ENCODE data around the gene OSR1. TPM values are rescaled to one million over a fixed set of nuclear protein-coding genes. Genes with fewer than 3 reads are reported as not detected.
"Not testable (repeated sequence)": the region's sequence is repeated elsewhere in the genome, so short reads cannot be mapped to it uniquely, and the experiment has no call there.

Gene OSR1
- under 0.01 TPM for total RNA-seq

DNA sequence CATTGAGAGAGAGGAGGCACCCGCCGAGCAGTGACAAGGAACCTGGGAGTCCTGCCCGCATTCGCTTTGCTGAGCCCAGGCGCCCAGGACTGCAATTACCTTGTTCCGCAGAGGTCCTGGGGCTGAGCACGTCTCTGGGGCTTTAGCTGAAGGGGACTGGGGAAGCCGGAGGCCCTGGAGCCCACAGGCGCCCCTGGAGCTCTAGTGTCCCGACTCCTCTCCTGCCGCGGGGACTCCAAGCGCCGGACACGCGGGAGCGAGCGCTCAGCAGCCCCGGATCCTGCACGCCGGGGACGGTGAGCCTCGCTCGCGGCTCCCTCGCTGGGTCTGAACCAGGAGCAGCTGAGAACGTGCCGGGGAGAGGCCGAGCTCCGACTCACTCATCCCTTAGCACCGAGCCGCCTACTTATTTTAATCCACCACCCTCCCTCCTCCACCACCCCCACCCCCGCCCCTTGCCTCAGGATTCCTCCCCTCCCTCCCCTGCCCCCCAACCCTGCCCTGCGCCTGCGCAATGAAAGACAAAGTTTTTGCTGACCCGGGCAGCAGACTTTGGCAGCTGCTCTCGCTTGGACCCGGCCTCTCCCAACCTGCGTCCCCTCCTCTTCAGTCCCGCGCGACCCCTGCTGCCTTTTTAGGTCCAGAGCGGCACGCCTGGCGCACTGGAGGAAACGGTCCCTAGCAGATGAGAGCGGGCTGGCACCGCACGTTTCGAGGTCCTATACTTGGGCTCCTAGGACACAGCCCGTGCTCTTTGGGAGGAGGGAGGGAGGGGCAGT lies at the start of gene OSR1:
TSS of gene OSR1 (minus strand) at position 382 of the 779 bp plus-strand sequence. CDS start 4,818 bp downstream, outside the sequence.
- DNase-seq (ENCODE audit: low read depth in 2 of 3, low spot score in 2 of 3), result no peak

DNA sequence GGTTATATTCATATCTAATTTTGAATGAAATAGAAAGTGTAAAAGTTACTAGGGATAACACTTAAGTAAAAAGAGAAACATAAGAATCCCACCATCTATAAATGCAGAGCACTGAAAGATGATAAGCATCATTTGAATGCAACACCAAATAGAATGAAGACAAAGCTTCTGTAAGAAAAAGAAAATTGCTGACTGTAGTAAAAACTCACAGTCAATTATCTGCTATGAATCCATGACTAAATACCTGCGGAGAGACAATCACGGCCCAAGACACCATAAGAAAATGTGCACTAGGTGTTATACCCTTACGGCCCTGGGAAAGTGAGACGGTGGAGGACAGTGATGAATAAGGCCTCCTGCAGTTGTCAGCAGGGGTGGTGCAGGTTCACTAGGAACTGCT lies 45.4 kb upstream of the OSR1 start:
- DNase-seq (ENCODE audit: low read depth in 2 of 3, low spot score in 2 of 3), result no peak

DNA sequence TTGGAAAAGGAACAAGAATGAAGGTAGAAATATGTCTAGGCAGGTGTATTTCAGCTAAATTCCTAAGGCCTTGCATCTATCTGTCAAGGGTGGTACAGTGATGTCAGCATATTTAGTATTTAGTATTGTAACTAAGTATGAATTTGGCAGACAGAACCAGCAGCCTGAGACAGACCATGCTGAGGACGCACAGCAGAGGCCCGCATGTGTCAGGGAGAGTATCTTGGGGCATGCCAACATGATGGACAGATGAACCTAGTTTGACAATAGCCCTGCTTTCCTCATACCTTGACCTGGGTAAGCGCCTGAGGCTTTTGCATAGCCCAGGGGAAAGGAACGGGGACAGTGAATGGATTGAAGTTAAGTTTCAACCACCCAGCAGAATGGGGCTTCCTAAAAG lies 33.8 kb upstream of the OSR1 start:
- no peak for DNase-seq (ENCODE audit: low read depth in 2 of 3, low spot score in 2 of 3)

DNA sequence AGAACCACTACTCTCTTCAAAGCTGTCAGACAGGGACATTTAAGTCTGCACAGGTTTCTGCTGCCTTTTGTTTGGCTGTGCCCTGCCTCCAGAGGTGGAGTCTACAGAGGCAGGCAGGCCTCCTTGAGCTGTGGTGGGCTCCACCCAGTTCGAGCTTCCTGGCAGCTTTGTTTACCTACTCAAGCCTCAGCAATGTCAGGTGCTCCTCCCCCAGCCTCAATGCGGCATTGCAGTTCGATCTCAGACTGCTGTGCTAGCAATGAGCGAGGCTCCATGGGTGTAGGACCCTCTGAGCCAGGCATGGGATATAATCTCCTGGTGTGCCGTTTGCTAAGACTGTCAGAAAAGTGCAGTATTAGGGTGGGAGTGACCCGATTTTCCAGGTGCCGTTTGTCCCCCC lies 31.0 kb upstream of the OSR1 start:
- DNase-seq (ENCODE audit: low read depth in 2 of 3, low spot score in 2 of 3), result not testable (repeated sequence)

DNA sequence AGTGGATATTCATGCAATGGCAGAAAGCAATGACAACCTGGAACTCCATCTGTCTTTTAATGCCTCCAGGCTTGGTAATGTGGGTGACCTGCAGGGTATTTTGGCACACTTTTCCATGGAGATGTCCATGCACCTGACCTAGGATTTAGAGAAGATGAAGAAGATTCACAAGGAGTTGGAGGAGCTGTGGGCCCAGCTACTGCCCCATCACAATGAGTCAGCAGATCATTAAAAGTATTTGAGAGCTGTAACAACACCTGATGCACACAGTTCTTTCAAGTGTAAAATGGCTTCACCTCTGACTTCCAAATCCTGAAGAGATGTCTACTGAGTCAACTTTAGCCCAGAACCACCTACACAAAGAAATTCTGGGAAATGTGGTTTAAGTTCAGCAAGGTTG lies 22.1 kb upstream of the OSR1 start:
- no peak for DNase-seq (ENCODE audit: low read depth in 2 of 3, low spot score in 2 of 3)

DNA sequence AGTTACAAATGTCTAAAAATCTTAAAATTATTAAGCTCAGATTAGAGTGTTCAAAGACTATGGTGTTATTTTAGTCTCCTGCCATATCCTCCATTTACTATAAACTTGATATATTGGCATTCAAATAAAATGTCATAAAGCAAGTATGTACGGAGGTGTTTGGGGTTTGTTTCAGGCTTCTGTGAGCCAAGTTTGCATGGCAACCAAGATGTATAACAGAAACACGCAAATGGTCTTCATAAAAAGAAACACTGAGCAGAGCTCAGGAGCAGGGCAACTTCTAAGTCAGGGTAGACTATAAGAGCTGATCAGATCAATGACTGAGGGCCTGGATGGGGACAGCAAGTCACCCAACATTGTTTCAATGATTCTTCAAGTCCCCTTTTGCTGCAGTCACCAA lies 20.5 kb upstream of the OSR1 start:
- no peak for DNase-seq (ENCODE audit: low read depth in 2 of 3, low spot score in 2 of 3)

DNA sequence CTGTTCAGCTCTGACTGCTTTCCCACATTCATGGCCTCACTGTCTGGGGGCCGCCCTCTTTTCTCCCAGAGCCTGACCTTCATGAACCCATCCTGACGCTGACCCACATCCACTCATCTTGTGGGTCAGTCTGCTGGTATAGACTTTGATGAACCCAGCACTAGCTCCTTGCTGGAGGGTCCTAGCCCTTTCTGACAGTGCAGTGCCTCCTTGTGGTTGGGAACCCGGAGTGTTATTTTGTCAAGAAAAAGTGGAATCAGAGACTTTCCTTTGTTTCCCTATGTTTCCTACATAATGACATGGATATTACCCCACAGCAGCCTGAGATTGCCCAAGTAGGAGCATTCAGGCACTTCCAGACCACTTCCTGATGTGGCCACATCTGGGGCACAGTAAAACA lies 19.3 kb upstream of the OSR1 start:
- no peak for DNase-seq (ENCODE audit: low read depth in 2 of 3, low spot score in 2 of 3)

DNA sequence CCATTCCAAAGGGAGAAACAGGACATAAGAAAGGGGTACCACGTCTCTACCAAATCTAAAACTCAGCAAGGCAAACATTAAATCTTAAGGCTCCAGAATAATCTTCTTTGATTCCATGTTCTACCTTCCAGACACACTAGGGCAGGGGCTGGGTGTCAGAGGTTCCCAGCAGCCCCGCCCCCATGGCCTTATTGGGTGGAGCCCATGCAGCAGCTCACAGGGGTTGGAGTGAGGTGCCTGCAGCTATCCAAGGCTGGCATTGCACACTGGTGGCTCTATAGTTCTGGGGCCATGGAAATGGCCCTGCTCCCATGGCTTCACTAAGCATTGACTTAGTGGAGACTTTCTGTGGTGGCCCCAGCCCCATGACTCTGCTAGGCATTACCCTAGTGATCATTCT lies 14.9 kb upstream of the OSR1 start:
- DNase-seq (ENCODE audit: low read depth in 2 of 3, low spot score in 2 of 3), result no peak

DNA sequence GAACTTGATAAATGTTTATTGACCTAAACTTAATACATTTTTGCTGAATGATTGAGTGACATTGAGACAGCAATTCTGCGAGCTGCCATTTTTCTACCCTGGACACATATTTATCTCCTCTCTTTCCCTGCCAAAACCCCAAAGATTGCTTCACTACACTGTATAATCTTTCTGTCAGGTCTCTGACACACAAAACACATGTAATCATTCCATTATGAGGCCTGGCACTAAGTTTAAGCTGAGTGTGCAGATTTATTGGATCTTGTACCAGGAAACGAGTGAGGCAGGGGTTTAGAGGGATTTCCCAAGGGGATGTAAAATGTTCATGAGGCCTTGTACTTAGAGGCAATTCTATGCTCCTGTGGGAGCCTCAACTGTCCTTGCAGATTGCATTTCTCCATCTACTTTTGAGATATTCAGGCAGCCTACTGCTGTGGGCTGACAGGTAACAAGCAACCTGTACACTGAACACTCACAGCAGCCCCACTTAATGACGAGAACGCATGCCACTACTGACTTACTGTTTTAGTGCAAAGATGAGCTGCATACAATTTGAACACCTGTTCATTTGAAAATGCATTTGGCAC lies 13.7 kb upstream of the OSR1 start:
- no peak for DNase-seq (ENCODE audit: low read depth in 2 of 3, low spot score in 2 of 3)

DNA sequence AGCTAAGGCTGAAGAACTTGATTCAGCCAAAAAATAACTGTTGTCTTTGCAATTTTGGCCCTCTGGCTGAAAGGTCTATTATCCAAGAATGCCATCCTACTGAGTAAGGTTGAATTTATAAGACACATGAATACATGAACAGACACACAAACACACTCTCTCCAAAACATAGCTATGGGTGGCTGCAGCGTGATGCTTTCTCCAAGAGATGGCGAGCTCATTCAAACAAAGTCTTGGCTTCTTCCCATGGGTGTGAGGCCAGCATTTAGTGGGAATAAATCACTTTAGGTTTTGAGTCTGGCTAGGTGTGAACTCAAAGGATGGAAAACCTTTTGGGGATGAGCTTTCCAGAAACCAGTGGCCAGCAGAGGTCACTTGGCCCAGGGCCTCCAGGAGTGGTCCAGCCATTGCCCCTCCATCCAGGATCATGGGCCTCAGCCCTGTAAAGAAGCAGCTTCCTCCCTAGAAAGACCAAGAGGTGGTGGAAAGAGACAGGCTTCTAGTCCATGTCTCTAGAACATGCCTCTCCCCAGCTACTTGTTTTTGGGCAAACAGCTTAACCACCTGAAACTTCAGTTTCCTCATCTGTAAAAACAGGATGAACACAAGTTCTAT lies 11.0 kb upstream of the OSR1 start:
- DNase-seq (ENCODE audit: low read depth in 2 of 3, low spot score in 2 of 3), result no peak

DNA sequence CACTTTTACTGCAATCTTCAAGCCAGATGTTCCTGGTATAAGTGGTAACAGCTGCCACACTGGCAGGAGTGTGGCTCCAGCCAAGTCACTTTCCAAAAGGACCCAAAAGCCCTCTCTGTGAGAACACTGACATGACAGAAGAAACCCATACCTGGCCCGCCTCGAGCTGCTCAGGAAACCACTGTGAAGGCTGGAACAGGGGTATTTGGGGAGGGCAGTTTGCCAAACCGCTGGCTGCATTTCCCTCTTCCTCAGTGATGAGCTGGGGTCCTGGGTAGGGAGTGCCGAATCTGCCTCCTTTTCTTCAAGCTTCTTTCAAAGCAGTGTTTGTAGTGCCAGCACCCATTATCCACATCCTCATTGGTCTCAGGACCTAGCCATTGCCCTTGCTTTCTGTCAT lies 10.3 kb upstream of the OSR1 start:
- no peak for DNase-seq (ENCODE audit: low read depth in 2 of 3, low spot score in 2 of 3)

DNA sequence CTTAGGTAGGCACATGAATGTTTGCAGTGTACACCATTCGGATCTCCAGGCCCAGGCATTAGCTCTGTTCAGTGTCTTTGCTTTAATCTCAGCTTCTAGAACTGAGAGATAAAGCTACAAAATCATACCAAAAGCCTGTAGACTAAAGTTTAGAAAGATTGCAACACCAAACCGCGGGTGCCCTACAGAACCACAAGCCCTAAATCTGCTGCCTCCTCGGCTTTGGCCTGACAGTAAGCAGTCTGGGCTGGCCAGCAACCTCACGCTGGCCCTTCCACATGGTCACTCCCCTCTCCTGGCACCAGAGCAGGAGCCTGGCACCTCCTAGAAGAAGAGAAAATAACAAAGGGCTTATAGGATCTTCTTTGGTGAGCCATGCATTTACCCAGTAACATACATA lies 8.9 kb upstream of the OSR1 start:
- DNase-seq (ENCODE audit: low read depth in 2 of 3, low spot score in 2 of 3), result no peak

DNA sequence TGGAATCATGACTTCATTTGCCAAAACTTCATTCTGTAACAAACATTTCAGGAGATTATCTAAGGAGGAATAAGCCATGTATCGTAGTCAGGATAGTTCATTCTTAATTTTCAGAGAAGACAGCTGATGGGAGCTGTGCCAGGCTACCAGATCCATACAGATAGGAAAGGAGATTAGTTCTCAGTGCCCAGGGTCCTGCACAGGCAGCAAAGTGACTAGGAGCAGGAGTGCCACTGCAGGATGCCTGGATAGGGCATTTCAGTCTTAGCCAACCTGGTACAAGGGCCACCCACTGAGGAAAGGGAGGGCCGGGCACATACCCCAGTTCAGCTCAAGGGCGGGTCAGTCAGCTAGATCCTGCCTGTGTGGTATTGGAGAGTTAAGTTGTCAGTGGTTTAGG lies 6.7 kb upstream of the OSR1 start:
- no peak for DNase-seq (ENCODE audit: low read depth in 2 of 3, low spot score in 2 of 3)

DNA sequence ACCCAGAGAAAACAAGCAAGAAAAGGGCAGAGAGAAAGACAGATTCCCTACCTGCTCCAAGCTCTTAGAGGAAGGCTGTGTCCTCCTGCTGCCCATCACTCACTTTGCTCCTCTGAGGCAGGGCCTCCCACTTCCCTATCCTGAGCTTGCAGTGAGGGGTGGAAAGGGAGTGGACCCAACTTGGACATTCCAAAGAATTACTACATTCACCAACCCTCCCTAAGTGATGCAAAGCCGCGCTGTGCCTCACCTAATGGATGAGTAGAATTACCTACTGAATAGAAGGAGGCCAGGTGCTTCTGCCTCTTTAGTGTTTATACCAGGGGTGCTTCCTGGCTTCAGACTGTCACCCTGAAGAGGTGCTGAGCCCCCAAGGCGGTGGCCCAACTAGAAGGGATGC lies 5.6 kb upstream of the OSR1 start:
- no peak for DNase-seq (ENCODE audit: low read depth in 2 of 3, low spot score in 2 of 3)

DNA sequence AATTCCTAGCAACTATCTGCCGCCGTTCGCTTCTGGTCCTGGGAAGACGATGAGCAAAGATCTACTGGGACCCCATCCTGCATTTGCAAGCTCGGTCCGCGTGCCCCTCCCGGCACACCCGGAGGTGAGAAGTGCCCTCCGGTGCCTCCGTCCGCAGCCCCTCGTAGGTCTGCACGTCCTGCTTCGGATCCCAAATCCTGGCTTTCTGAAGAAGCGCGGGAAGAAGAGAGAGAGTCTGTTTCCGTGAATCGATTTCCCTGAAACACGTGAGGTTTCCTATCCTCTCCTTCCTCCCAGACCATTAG lies 5.0 kb upstream of the OSR1 start:
- no peak for DNase-seq (ENCODE audit: low read depth in 2 of 3, low spot score in 2 of 3)

DNA sequence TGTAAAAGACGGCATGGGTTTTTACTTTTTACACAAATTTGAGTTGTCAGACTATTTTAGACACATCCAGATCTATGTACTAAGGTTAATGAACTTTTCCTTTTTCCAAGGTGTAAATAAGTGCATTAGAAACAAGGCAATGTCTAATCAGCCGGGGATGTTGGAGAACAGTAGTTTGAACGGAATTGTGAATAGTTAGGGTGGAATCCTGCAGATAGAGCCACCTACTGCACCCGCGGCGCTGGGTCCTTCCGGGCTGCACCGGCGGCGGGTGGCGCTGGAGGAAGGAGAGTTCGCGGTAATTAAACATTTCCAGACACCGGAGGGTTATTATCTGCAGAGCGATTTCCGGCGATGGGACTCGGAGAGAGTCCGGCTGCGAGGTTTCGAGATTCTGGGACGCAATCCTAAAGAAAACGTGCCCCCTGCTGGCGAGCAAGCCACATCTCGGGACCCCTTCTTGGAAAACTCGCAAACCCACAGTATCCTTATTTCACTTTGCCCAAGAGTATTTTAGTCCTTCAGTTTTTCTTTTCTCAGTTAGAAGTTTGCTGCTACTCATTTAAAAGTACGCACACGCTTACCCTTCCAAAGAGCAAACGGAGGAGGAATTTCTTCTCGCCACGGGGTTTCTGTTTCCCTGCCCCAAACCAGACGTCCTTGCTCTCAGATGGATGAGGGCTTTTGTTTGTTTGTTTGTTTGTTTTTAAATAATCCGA lies 4.5 kb upstream of the OSR1 start:
- no peak for DNase-seq (ENCODE audit: low read depth in 2 of 3, low spot score in 2 of 3)

DNA sequence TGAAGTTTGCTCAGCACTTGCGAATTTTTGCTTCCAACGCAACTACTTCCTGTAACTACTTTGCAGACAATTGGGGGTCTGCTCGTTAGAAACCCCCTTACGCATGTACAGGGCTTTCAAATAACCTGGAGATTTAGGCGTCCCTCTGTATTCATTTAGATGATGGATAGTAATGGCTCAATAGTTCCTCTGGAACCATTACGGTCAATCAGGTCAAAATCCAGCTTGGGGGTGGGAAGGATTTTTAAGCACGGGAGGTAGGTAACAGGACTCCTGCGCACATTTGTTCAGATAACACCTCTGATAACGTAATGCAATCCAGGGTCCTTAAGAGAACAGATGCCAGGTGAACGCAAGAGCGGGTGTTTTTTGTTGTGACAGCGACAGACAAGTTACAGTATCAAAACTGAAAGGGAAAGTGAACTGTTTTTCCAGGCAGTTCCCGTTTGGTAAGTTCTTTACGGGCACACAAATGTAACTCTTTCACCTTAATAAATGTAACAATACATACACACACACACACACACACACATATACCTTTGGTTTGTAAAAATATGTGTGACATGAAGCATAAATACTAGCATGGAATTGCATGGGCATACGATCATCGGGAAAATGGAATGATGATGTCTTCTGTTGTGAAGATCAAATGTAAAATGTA lies 3.8 kb upstream of the OSR1 start:
- peak in 1 of 3 donors; percentile 64 for DNase-seq (ENCODE audit: low read depth in 2 of 3, low spot score in 2 of 3)

DNA sequence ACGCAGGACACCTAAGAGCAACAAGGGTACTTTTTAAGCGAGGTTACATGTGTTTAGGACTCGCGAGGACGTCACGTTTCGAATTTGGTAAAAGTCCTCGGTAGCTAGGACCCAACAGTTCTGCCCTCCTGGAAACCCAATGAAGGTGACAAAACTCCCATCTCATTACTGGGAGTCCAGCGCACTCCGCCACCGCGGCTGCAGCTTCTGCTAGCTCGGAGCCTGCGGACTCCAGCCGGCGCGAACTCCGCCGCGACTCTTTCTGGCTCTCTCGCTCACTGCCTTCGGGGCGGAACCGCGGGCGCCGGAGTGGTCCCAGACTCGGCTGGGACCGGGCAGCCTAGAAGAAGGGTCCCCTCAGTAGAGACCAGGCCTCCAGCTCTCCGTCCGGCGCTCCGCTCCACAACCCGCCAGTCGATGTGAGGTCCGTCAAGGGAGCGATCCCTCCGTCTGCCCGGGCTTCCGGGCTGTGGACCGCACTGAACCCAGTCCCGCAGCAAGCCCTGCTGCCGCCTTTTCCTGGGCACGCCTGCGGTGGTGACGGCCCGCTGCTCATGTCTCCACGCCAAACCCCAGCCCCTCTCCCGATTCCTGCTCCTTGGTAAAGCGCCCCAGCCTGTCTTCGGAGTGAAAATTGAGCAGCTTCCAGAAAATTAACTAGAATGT lies 3.0 kb upstream of the OSR1 start:
- no peak for DNase-seq (ENCODE audit: low read depth in 2 of 3, low spot score in 2 of 3)

DNA sequence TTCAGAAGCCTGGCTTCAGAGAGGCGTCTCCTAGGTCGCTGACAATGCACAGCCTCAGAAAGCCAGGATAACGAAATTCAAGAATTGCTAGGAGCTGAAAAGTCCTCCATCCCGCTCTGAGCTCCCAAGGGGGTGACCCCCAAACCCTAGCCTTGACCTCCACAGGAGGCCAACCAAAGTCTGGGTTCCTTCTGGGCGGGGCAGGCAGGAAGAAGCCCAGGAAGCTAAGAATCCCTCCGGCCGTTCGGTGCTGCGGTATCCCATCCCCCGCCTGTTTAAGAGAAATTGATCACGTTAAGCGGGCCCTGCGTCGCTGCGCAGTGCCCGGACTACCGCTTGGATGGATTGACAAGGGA lies 2.5 kb upstream of the OSR1 start:
- DNase-seq (ENCODE audit: low read depth in 2 of 3, low spot score in 2 of 3), result no peak

DNA sequence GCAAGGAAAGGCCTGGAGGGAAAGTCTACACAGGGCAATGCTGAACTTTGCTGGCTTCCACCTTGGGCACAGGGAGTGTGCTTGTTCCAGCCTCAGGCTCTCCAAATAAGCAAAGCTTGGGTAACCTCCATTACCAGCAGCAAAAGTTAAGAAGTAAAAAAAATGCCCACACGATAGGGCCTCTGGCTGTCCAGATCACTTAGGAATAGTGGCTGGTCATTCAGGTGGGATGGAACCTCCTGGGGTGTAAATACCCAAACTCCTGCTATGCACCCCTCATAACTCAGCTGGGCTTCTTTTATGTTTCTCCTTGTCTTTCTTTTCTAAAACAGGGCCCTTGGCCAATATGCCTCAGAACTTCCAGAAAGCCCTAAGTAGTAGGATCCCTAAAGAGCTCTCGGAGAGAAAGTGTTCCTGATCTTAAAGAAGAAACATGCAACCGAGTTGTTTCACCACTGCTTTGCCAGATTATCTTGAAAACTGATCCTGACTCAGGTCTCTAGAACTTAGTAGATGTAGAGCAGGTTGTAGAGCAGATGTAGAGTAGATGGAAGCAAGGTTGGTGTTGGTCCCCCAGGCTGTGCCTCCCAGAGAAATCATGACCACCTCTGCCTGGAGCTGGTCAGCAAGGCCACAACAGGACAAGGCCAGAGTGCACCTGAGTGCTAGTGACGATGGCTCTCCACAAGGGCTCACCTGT lies 2.0 kb upstream of the OSR1 start:
- DNase-seq (ENCODE audit: low read depth in 2 of 3, low spot score in 2 of 3), result no peak

All from hematopoietic multipotent progenitor cell (in vitro differentiated cells).